H9 (cell line): ENCODE data around the gene TMEM135. TPM values are rescaled to one million over a fixed set of nuclear protein-coding genes. Genes with fewer than 3 reads are reported as not detected.

Source experiments
- DNase-seq: peaks from one replicate; pipeline ENCODE4 v3.0.0-alpha.2; 2017
- H2AFZ ChIP-seq: one replicate; pipeline ENCODE4 v1.6.1; 2013; ENCODE audit warnings: mild to moderate bottlenecking, low read length, control low read depth, moderate library complexity
- H2AK5ac ChIP-seq: 2 replicates; pipeline ENCODE4 v1.6.1; 2013; ENCODE audit warnings: low read length, control low read depth, mixed read lengths; ENCODE audit not compliant: insufficient read length
- H2BK120ac ChIP-seq: one replicate; pipeline ENCODE4 v1.6.1; 2013; ENCODE audit warnings: low read depth, mild to moderate bottlenecking, low read length, control low read depth, inconsistent platforms; ENCODE audit not compliant: poor library complexity, severe bottlenecking
- H2BK12ac ChIP-seq: 2 replicates; pipeline ENCODE4 v1.6.1; 2013; ENCODE audit warnings: low read length, control low read depth, mixed read lengths, low read depth; ENCODE audit not compliant: insufficient read length
- H2BK15ac ChIP-seq: 2 replicates; pipeline ENCODE4 v1.6.1; 2013; ENCODE audit warnings: low read depth, low read length, control low read depth
- H2BK20ac ChIP-seq: one replicate; pipeline ENCODE4 v1.6.1; 2013; ENCODE audit warnings: low read depth, mild to moderate bottlenecking, low read length, control low read depth, inconsistent platforms; ENCODE audit not compliant: poor library complexity, severe bottlenecking
- H2BK5ac ChIP-seq: 2 replicates; pipeline ENCODE4 v1.6.1; 2013; ENCODE audit warnings: low read length, control low read depth, mixed read lengths; ENCODE audit not compliant: insufficient read length
- H3K14ac ChIP-seq: 2 replicates; pipeline ENCODE4 v1.6.1; 2013; ENCODE audit warnings: low read length, control low read depth; ENCODE audit not compliant: insufficient read depth
- H3K18ac ChIP-seq: 2 replicates; pipeline ENCODE4 v1.6.1; 2013; ENCODE audit warnings: low read depth, mild to moderate bottlenecking, mixed read lengths, low read length, control low read depth; ENCODE audit not compliant: insufficient read length
- H3K23ac ChIP-seq: 2 replicates; pipeline ENCODE4 v1.6.1; 2013; ENCODE audit warnings: low read length, control low read depth, mixed read lengths, low read depth; ENCODE audit not compliant: insufficient read length
- H3K23me2 ChIP-seq: 2 replicates; pipeline ENCODE4 v1.6.1; 2013; ENCODE audit warnings: low read depth, mild to moderate bottlenecking, mixed read lengths, low read length, control low read depth; ENCODE audit not compliant: insufficient read length, poor library complexity, severe bottlenecking
- H3K27ac ChIP-seq: 2 replicates; pipeline ENCODE4 v1.5.1; 2013; ENCODE audit warnings: low read length, control low read depth, mixed read lengths, low read depth; ENCODE audit not compliant: insufficient read length
- H3K27me3 ChIP-seq: 2 replicates; pipeline ENCODE4 v1.6.1; 2013; ENCODE audit warnings: low read length, control low read depth, inconsistent platforms; ENCODE audit not compliant: insufficient read depth
- H3K4ac ChIP-seq: 2 replicates; pipeline ENCODE4 v1.6.1; 2013; ENCODE audit warnings: low read depth, mild to moderate bottlenecking, control low read depth, inconsistent platforms, low read length, moderate library complexity
- H3K4me1 ChIP-seq: 2 replicates; pipeline ENCODE4 v1.6.1; 2013; ENCODE audit warnings: low read length, control low read depth, inconsistent platforms; ENCODE audit not compliant: insufficient read depth
- H3K4me2 ChIP-seq: 2 replicates; pipeline ENCODE4 v1.6.1; 2013; ENCODE audit warnings: low read length, control low read depth, mixed read lengths; ENCODE audit not compliant: insufficient read length, insufficient read depth
- H3K56ac ChIP-seq: 2 replicates; pipeline ENCODE4 v1.6.1; 2013; ENCODE audit warnings: low read depth, mild to moderate bottlenecking, mixed read lengths, low read length, control low read depth; ENCODE audit not compliant: insufficient read length
- H3K79me1 ChIP-seq: 2 replicates; pipeline ENCODE4 v1.6.1; 2013; ENCODE audit warnings: low read depth, mild to moderate bottlenecking, moderate library complexity, low read length, control low read depth, inconsistent platforms; ENCODE audit not compliant: insufficient read depth, poor library complexity, severe bottlenecking
- H3K79me2 ChIP-seq: 2 replicates; pipeline ENCODE4 v1.6.1; 2013; ENCODE audit warnings: low read length, control low read depth, inconsistent platforms; ENCODE audit not compliant: insufficient read depth
- H3K9ac ChIP-seq: 2 replicates; pipeline ENCODE4 v1.6.1; 2013; ENCODE audit warnings: low read length, control low read depth, mixed read lengths; ENCODE audit not compliant: insufficient read length; ENCODE audit errors: extremely low read depth
- H3K9me3 ChIP-seq: one replicate; pipeline ENCODE4 v1.6.1; 2013; ENCODE audit warnings: low read depth, low read length, inconsistent platforms; ENCODE audit not compliant: control insufficient read depth
- H3T11ph ChIP-seq: one replicate; pipeline ENCODE4 v1.6.1; 2013; ENCODE audit warnings: mild to moderate bottlenecking, low read length, control low read depth, inconsistent platforms
- H4K20me1 ChIP-seq: one replicate; pipeline ENCODE4 v1.6.1; 2013; ENCODE audit not compliant: control insufficient read depth, insufficient read length, insufficient read depth
- H4K5ac ChIP-seq: 2 replicates; pipeline ENCODE4 v1.6.1; 2013; ENCODE audit warnings: low read depth, mild to moderate bottlenecking, mixed read lengths, low read length, control low read depth; ENCODE audit not compliant: insufficient read length
- H4K8ac ChIP-seq: replicated peaks from 2 replicates; pipeline ENCODE4 v1.6.1; 2013; ENCODE audit warnings: low read length, control low read depth, mixed read lengths, low read depth; ENCODE audit not compliant: insufficient read length
- H4K91ac ChIP-seq: 2 replicates; pipeline ENCODE4 v1.6.1; 2013; ENCODE audit warnings: low read depth, mild to moderate bottlenecking, moderate library complexity, mixed read lengths, low read length, control low read depth; ENCODE audit not compliant: insufficient read length
- H3K27ac Mint-ChIP-seq, 3 experiments: 2 replicates in 2 of 3; 3 replicates in 1 of 3; pipeline ENCODE4 v1.8.0; 2020 to 2021; ENCODE audit warnings: mixed read lengths in 3 of 3, mild to moderate bottlenecking in 1 of 3, moderate library complexity in 1 of 3
- H3K27me3 Mint-ChIP-seq: 2 replicates; pipeline ENCODE4 v1.8.0; 2021; ENCODE audit warnings: low read depth, mild to moderate bottlenecking, moderate library complexity, mixed read lengths
- H3K36me3 Mint-ChIP-seq, 3 experiments: 2 replicates in 2 of 3; 3 replicates in 1 of 3; pipeline ENCODE4 v1.8.0; 2020 to 2021; ENCODE audit warnings: low read depth in 3 of 3, mixed read lengths in 3 of 3; ENCODE audit not compliant: insufficient read depth in 1 of 3
- H3K4me1 Mint-ChIP-seq, 2 experiments: 2 replicates each; pipeline ENCODE4 v1.8.0; 2020; ENCODE audit warnings: mixed read lengths in 2 of 2
- H3K4me3 Mint-ChIP-seq, 2 experiments: 2 replicates in 1 of 2; 3 replicates in 1 of 2; pipeline ENCODE4 v1.8.0; 2020 to 2021; ENCODE audit warnings: mild to moderate bottlenecking in 2 of 2, mixed read lengths in 2 of 2, moderate library complexity in 1 of 2
- H3K9me3 Mint-ChIP-seq, 2 experiments: 2 replicates in 1 of 2; 3 replicates in 1 of 2; pipeline ENCODE4 v1.8.0; 2020; ENCODE audit warnings: mild to moderate bottlenecking in 2 of 2, mixed read lengths in 2 of 2, moderate library complexity in 1 of 2
- WGBS: extraction: QIAGEN DNeasy Blood & Tissue Kit; methylation state at CpG from one replicate; pipeline ENCODE4 v1.1.7; 2013; ENCODE audit warnings: missing lambda C conversion rate, low lambda C conversion rate, mixed read lengths; ENCODE audit not compliant: insufficient read length; ENCODE audit errors: extremely low coverage; 5-methylcytosine and 5-hydroxymethylcytosine counted together
- total RNA-seq: library from RNA; stranded (reverse); gene quantifications from 2 replicates; pipeline ENCODE4 v1.2.1, GENCODE V29; 2021
- TF ChIP-seq, protein P1 (sequence below): fragments of 200-600 bp; sonication (generic); conservative IDR thresholded peaks from 3 replicates; pipeline ENCODE4 v1.8.0; 2021; ENCODE audit warnings: antibody characterized with exemption, mild to moderate bottlenecking

Gene TMEM135
- total RNA-seq, 1 experiment from 2014 or later, result 25.2 TPM

DNA sequence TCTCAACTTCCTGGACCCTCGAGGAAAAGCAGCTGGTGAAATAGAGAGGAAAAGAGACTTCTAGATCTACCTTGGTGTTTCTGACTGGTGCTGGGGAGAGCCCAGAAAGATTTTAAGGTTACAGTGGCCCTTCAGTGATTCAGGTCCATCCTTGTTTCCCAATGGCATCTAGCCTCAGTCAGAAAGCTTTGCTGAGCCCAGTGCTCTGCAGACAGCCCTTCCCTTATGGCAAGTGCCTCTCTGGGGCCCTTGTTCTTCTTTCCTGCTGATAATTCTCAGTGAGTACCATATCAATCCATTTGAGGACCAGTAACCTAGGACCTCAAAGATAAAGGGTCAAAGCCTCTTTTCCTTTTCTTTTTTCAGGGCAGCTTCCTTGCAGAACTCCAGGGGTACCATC lies 25.1 kb upstream of the TMEM135 start:
- WGBS, result no CpG with 5 or more reads among the region's 1 CpG
- no peaks in the 10 kb centered on the region for H3K9me3 ChIP-seq

More for the DNA sequence above, 25.1 kb upstream of the TMEM135 start:
- Histone ChIP-seq H3K9ac (no peak overlapping the region), H2BK5ac (no peak overlapping the region), H2BK15ac (no peak overlapping the region), H3K4ac (no peak overlapping the region), H3K18ac (no peak overlapping the region), H2BK120ac (no peak overlapping the region), H4K20me1 (no peaks in the 10 kb centered on the region), H3K23ac (no peak overlapping the region), H2AFZ (no peak overlapping the region), H3K14ac (no peak overlapping the region), H3K56ac (no peak overlapping the region), H3K79me2 (no peaks in the 10 kb centered on the region), H3T11ph (no peak overlapping the region), H3K4me2 (no peak overlapping the region), H2BK12ac (no peak overlapping the region), H3K27me3 (no peaks in the 10 kb centered on the region), H4K8ac (no peak overlapping the region), H3K23me2 (no peaks in the 10 kb centered on the region), H2BK20ac (no peak overlapping the region), H4K91ac (no peak overlapping the region), H3K4me1 (no peaks in the 10 kb centered on the region), H2AK5ac (no peak overlapping the region), H3K27ac (no peak overlapping the region), H4K5ac (no peak overlapping the region), H3K79me1 (no peaks in the 10 kb centered on the region)
- H3K36me3 Mint-ChIP-seq, result no peaks in the 10 kb centered on the region
- no peak for DNase-seq
- no peaks in the 10 kb centered on the region for H3K9me3 Mint-ChIP-seq
- no peak overlapping the region for H3K4me3 Mint-ChIP-seq
- peaks cover 4 to 5% of the 10 kb centered on the region in 2 experiments for H3K4me1 Mint-ChIP-seq
- H3K27me3 Mint-ChIP-seq, result no peaks in the 10 kb centered on the region
- H3K27ac Mint-ChIP-seq, result no peak overlapping the region
- TF ChIP-seq, protein P1, sequence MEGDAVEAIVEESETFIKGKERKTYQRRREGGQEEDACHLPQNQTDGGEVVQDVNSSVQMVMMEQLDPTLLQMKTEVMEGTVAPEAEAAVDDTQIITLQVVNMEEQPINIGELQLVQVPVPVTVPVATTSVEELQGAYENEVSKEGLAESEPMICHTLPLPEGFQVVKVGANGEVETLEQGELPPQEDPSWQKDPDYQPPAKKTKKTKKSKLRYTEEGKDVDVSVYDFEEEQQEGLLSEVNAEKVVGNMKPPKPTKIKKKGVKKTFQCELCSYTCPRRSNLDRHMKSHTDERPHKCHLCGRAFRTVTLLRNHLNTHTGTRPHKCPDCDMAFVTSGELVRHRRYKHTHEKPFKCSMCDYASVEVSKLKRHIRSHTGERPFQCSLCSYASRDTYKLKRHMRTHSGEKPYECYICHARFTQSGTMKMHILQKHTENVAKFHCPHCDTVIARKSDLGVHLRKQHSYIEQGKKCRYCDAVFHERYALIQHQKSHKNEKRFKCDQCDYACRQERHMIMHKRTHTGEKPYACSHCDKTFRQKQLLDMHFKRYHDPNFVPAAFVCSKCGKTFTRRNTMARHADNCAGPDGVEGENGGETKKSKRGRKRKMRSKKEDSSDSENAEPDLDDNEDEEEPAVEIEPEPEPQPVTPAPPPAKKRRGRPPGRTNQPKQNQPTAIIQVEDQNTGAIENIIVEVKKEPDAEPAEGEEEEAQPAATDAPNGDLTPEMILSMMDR, result no peak
